Fibroblast of the aortic adventitia (primary cell): Measurements from ENCODE around the gene ZNG1A. TPM values are rescaled to one million over a fixed set of nuclear protein-coding genes. Genes with fewer than 3 reads are reported as not detected.
A peak's percentile ranks its signal among the peaks of the same experiment; 100 is the strongest.
"Not testable (repeated sequence)": the region's sequence is repeated elsewhere in the genome, so short reads cannot be mapped to it uniquely, and the experiment has no call there.

Experiments
- DNase-seq: peaks from one replicate; pipeline ENCODE4 v3.0.0-alpha.2; 2010; ENCODE audit warnings: low read depth
- H3K4me3 ChIP-seq: 2 replicates; pipeline ENCODE4 v1.5.1; 2011; ENCODE audit warnings: low read depth, mild to moderate bottlenecking, control low read depth, low read length, moderate library complexity
- total RNA-seq: library from RNA; depleted of rRNA; stranded (reverse); fragments of >200 nt; gene quantifications from 2 replicates; pipeline ENCODE4 v1.2.3, GENCODE V29; 2012; ENCODE audit warnings: low replicate concordance

ZNG1A gene
- total RNA-seq, 1 donor: 32.5 TPM

GRCh38 chr9:116239-117077 lies 62.4 kb downstream of the ZNG1A start:
- DNase-seq, H3K4me3 ChIP-seq: not testable (repeated sequence)

DNA sequence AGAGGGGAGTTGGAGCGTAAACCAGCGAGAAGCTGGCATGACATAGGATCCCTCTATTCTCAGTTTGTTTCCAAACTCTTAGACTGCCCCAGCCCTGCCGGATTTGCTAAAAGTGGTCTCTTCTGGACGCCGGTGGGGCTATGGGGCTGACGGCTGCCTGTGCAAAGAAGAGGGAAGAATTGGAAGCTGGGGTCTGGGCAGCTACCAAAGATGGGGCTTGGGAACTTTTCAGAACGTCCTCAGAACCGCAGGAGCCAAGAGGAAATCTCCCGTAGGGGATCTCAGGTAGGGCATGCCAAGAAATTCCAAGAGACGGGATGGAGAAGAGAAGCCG lies 63.8 kb downstream of the ZNG1A start:
- H3K4me3 ChIP-seq, DNase-seq: not testable (repeated sequence)

DNA sequence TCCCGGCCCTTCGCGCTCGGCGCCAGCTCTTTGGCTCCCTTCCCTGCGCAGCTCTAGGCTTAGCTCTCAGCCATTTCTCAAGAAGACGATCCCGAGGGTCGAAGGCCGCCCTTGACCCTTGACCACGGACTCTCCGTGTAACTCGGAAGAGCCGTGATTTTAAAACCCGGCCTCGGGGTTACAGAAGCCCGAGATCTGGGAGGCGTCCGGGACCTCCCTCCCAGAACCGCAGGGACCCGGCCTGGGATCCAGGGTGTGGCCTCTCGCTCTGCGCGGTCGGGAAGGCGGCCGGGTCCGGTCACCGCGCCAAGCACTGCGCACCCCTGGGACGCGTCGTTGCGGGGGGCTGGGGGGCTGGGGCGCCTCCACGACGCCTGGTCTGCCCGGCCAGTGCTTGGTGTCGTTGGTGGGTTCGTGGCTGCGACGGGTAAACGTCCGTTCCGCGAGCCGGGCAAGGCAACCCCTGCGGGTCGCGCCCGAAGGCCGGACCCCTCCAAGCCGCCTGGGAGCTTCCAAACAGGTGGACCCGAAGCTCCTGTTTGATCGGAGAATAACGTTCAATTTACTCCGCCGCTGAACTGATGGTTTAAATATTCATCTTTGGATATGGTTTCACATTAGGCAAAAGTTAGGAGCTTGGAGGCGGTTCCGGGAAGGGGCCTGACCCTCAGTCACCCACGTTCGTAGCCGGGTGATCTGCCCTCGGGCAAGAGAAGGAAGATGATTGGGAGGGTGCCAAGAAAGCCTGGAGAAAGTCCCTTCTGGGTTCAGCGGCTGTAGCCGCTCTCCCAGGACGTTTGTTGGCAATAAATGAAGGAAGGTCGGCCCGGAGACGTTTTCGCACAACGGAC lies 64.4 kb downstream of the ZNG1A start:
- not testable (repeated sequence) for DNase-seq
- H3K4me3 ChIP-seq: peak overlapping the region; percentile 31

DNA sequence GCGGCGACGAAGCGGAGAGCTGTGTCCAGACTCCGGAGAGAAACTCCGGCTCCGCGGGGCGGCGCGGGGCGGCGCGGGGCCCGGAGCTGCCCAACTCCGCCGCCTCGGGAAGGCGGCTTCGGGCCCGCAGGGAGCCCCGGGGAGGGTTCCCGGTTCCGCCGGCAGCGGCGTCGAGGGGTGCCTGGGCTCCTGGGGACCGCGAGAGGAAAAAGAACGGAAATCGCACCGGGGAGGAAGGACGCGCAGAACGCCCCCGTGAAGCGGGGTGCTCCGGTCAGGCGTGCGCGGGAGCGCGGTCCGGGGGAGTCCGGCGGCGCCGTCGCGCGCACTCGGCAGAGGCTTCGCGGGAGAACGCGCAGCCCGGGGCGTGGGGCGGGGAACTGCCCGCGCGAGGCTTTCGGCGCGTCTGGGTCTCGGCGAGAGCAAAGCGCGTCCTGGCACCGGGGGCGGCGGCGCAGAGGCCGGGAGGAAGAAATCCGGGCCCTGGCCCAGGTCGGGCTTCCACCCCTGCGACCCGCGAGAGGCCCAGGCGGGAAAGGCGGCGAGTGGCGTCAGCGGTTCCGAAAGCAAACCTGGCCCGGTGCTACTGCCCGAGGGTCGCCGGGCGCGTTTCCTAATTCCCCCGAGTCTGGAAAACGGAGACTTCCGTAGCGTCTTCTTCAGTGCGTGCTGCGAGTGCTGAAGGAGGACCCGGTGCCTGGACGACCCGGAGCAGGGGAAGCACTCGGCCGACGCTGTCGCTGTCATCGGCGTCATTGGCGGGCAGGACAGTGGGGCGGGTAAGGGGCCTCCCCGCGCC lies 65.2 kb downstream of the ZNG1A start:
- DNase-seq: not testable (repeated sequence)
- H3K4me3 ChIP-seq: peak overlapping the region; percentile 31

DNA sequence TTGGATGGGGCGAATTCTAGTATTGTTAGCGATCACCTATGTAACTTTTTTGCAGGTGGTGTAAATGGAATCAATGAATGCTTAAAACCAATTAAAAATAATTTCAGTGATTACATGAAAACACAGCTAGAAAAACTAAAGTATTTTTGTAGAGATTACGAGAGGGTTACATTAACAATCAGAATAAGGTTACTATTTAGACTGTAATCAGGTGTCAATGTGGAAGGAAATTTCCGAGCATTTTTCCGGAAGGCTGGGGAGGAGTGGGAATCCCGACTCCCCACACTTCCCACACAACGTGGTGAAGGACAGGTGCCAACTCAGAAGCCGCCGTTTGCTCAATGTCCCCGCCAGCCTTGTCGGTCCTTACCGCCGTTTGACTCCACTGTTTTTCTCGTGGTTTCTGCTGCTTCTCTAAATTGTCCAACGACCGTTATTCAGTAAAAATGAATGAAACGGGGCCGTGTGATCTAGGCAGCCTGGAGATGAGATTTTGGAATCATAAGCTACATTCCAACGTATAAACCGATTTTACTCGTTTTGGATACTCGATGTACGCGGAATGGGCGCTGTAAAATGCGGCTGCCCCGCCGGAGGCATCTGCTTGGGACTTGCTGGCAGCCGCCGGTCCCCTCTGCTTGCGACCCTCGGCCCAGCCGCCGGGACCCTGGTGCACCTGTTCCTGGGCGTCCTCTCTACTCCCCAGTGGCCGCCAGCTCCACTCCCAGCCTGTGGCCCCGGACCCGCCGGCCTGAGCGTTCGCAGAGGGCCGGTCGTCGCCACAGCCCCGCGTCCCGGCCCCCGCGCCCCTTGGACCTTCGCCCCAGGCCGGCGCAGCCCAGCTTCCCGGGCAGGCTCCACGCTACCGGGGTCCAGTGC lies 66.0 kb downstream of the ZNG1A start:
- H3K4me3 ChIP-seq, DNase-seq: not testable (repeated sequence)

GRCh38 chr9:110672-111071 lies 68.2 kb downstream of the ZNG1A start:
- H3K4me3 ChIP-seq, DNase-seq: not testable (repeated sequence)

DNA sequence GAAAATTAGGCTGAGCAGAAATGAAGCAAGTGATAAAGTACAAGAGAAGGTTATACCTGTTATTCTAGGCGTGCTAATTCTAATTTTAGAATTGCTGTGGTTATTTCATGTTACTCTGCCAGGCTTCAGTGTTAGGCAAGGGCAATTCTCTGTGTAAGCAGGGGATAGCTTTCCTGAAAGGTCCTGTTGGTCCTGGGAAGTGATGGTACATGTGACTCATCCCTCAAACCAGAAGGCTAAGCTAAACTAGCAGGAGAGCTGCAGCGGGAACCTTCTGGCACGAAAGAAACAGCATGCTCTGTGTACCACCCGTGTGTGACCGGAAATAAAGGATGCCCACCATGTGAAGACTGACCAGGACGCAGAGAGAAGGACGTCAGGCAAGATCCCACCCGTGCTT lies 69.3 kb downstream of the ZNG1A start:
- H3K4me3 ChIP-seq, DNase-seq: not testable (repeated sequence)

GRCh38 chr9:108742-109495 lies 69.9 kb downstream of the ZNG1A start:
- not testable (repeated sequence) for H3K4me3 ChIP-seq, DNase-seq

GRCh38 chr9:105991-106390 lies 72.9 kb downstream of the ZNG1A start:
- DNase-seq, H3K4me3 ChIP-seq: not testable (repeated sequence)

DNA sequence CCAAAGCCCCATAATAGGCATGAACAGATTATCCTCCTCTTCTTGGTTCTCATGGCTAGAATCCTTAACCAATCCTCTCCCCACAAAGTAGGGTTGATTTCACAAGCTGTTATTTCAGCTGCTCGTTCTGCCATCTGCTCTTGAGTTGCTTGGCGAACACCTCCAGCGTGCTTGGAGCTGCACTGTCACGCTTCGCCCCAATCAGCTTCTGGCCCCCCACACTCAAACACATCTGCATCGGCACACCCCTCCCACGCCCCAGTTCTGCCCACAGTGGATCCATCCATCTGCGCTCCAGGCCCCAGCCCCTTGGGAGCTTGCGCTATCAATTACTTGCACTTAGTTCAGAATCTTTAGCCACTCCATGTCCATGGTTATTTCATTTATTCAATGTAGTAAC lies 78.4 kb downstream of the ZNG1A start:
- not testable (repeated sequence) for DNase-seq, H3K4me3 ChIP-seq

- DNase-seq, H3K4me3 ChIP-seq: not testable (repeated sequence)
Measured at GRCh38 chr9:99867-100266, 79.0 kb downstream of the ZNG1A start.

DNA sequence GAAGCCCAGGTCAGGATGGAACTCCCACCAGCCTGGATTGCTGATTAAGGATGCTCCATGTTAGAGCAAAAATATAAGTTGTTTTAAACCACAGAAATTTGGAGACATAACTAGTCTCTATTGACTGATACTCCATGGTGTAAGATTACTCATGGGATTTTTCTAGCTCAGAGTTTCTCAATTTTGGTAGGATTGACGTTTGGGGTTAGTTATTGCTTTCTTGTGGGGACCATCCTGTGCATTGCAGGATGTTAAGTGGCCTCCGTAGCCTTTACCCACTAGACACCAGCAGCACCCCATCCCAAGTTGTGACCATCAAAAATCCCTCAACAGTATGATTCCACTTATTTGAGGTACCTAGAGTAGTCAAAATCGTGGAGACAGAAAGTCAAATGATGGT lies 80.1 kb downstream of the ZNG1A start:
- not testable (repeated sequence) for DNase-seq

DNA sequence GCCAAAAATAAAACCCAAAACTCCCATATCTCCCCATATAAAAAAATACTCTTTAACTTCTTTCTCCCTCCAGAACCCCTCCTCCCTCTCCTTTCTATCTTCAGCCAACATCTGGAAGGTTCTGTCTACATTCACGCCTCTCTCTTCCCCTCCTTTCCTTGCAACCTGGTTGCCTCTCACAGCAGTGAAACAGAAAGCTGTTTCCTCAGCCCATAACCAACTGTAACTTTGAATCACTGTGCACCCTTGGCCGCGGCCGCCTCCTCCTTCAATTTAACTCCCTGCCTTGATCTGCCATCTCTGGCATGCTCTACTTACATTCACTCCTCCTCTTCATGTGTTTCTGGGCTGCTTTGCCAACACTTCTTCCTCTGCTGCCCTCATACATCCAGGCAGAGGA lies 83.9 kb downstream of the ZNG1A start:
- DNase-seq, H3K4me3 ChIP-seq: not testable (repeated sequence)

More for the DNA sequence above, 80.1 kb downstream of the ZNG1A start:
- H3K4me3 ChIP-seq: not testable (repeated sequence)

- not testable (repeated sequence) for DNase-seq, H3K4me3 ChIP-seq
Measured at GRCh38 chr9:94323-94722, 84.5 kb downstream of the ZNG1A start.

- DNase-seq: not testable (repeated sequence)
Measured at GRCh38 chr9:93909-94308, 84.9 kb downstream of the ZNG1A start.

GRCh38 chr9:90851-91250 lies 88.0 kb downstream of the ZNG1A start:
- DNase-seq, H3K4me3 ChIP-seq: not testable (repeated sequence)

More at GRCh38 chr9:93909-94308, 84.9 kb downstream of the ZNG1A start:
- H3K4me3 ChIP-seq: not testable (repeated sequence)

- DNase-seq, H3K4me3 ChIP-seq: not testable (repeated sequence)
Measured at GRCh38 chr9:88396-89037, 90.3 kb downstream of the ZNG1A start.
